Ishikawa (cell line): ENCODE data around the gene LGI2.

ENCODE experiments used
- EGR1 ChIP-seq: IDR thresholded peaks from 2 replicates; pipeline ENCODE4 v1.6.1; 2012
- EP300 ChIP-seq: IDR thresholded peaks from 2 replicates; pipeline ENCODE4 v1.6.1; 2012; ENCODE audit warnings: borderline replicate concordance
- REST ChIP-seq: IDR thresholded peaks from 2 replicates; pipeline ENCODE4 v1.6.1; 2012; ENCODE audit warnings: low read depth, mild to moderate bottlenecking
- TAF1 ChIP-seq: IDR thresholded peaks from 2 replicates; pipeline ENCODE4 v1.6.1; 2012; ENCODE audit warnings: low read depth, mild to moderate bottlenecking
- USF1 ChIP-seq: IDR thresholded peaks from 2 replicates; pipeline ENCODE4 v1.6.1; 2012
- YY1 ChIP-seq: IDR thresholded peaks from 2 replicates; pipeline ENCODE4 v1.6.1; 2012; ENCODE audit warnings: low read depth

DNA sequence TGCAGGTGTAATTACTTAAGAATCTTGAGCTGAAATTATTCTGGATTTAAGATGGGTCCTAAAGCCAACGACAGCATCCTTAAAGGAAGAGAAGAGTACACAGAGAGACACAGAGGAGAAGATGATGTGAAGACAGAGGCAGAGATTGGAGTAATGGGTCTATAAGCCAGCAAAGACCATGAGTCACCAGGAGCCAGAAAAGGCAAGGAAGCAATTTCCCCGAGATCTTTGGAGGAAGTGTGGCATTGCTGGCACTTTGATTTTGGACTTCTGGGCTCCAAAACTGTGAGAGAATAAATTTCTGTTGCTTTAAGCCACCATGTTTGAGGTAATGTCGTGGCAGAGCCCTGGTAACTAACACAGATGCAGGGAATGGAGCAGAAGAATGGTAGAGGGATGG, 32.4 kb upstream of the LGI2 start:
- TF ChIP-seq TAF1: no peak
- TF ChIP-seq EGR1: no peak
- TF ChIP-seq YY1: no peak
- no peak for TF ChIP-seq USF1
- TF ChIP-seq EP300: no peak
- no peak for TF ChIP-seq REST
